GM12878 (cell line): ENCODE results near the gene KMT2B. TPM values are rescaled to one million over a fixed set of nuclear protein-coding genes. Genes with fewer than 3 reads are reported as not detected.

Source experiments
- ASH2L ChIP-seq: fragments of 300-600, 200-600 bp; sonication (generic); IDR thresholded peaks from 2 replicates; pipeline ENCODE4 v1.6.1; 2017; ENCODE audit warnings: low read depth, mild to moderate bottlenecking, borderline replicate concordance
- BACH1 ChIP-seq: fragments of 450-650 bp; IDR thresholded peaks from 2 replicates; pipeline ENCODE4 v1.6.1; 2017; ENCODE audit warnings: mild to moderate bottlenecking, borderline replicate concordance
- CBX5 ChIP-seq: sonication (generic); IDR thresholded peaks from 2 replicates; pipeline ENCODE4 v1.6.1; 2016; ENCODE audit warnings: low read depth, moderate library complexity, mild to moderate bottlenecking, inconsistent platforms
- CREM ChIP-seq: IDR thresholded peaks from 2 replicates; pipeline ENCODE4 v1.6.1; 2014; ENCODE audit warnings: antibody characterized with exemption, low read depth
- CTCF ChIP-seq, 3 experiments: IDR thresholded peaks in 2 of 3; conservative IDR thresholded peaks in 1 of 3; 2 replicates each; pipeline ENCODE4 v1.5.1; 2011; ENCODE audit warnings: low read depth in 3 of 3, low read length in 3 of 3, mild to moderate bottlenecking in 3 of 3, control low read depth in 2 of 3, moderate library complexity in 2 of 3, inconsistent platforms in 1 of 3, mixed read lengths in 1 of 3; ENCODE audit not compliant: control insufficient read depth in 2 of 3, insufficient read depth in 1 of 3; ENCODE audit errors: extremely low read depth in 1 of 3
- EP300 ChIP-seq, 2 experiments: fragments of 150-350 bp in 1 of 2; IDR thresholded peaks; 2 replicates each; pipeline ENCODE4 v1.6.1; 2011 to 2012; ENCODE audit warnings: low read depth in 2 of 2, low read length in 2 of 2, borderline replicate concordance in 1 of 2, improper control_type of control experiment in 1 of 2, inconsistent platforms in 1 of 2; ENCODE audit not compliant: control insufficient read depth in 1 of 2
- FOS ChIP-seq: IDR thresholded peaks from 3 replicates; pipeline ENCODE4 v1.6.1; 2011; ENCODE audit warnings: borderline replicate concordance; ENCODE audit not compliant: insufficient read length; ENCODE audit errors: extremely low read depth
- FOXK2 ChIP-seq: fragments of 450-650 bp; IDR thresholded peaks from 2 replicates; pipeline ENCODE4 v1.6.1; 2017; ENCODE audit warnings: mild to moderate bottlenecking, moderate library complexity
- HDAC2 ChIP-seq: fragments of 200-600 bp; sonication (generic); IDR thresholded peaks from 2 replicates; pipeline ENCODE4 v1.6.1; 2017
- MTA3 ChIP-seq: IDR thresholded peaks from 2 replicates; pipeline ENCODE4 v1.6.1; 2012; ENCODE audit warnings: low read length, inconsistent platforms, borderline replicate concordance
- NBN ChIP-seq: fragments of 450-650 bp; IDR thresholded peaks from 2 replicates; pipeline ENCODE4 v1.6.1; 2016
- NKRF ChIP-seq: fragments of 450-650 bp; conservative IDR thresholded peaks from 2 replicates; pipeline ENCODE4 v1.6.1; 2017; ENCODE audit warnings: mild to moderate bottlenecking, moderate library complexity
- NR2C1 ChIP-seq: fragments of 450-650 bp; IDR thresholded peaks from 2 replicates; pipeline ENCODE4 v1.6.1; 2017; ENCODE audit warnings: antibody characterized with exemption, mild to moderate bottlenecking, moderate library complexity
- PAX8 ChIP-seq: fragments of 450-650 bp; IDR thresholded peaks from 2 replicates; pipeline ENCODE4 v1.6.1; 2017; ENCODE audit warnings: mild to moderate bottlenecking, moderate library complexity
- POLR2AphosphoS5 ChIP-seq: IDR thresholded peaks from 2 replicates; pipeline ENCODE4 v1.6.1; 2011; ENCODE audit warnings: mild to moderate bottlenecking, low read length, inconsistent platforms
- RFX5 ChIP-seq: IDR thresholded peaks from 2 replicates; pipeline ENCODE4 v1.6.1; 2011; ENCODE audit warnings: low read depth, low read length, improper control_type of control experiment
- SUZ12 ChIP-seq: fragments of 200-600 bp; sonication (generic); IDR thresholded peaks from one replicate; pipeline ENCODE4 v1.6.1; 2018; ENCODE audit warnings: antibody characterized with exemption, mild to moderate bottlenecking; ENCODE audit not compliant: unreplicated experiment
- ZBED1 ChIP-seq: IDR thresholded peaks from 2 replicates; pipeline ENCODE4 v1.6.1; 2016; ENCODE audit warnings: borderline replicate concordance
- polyA plus RNA-seq, 11 experiments: library from polyadenylated mRNA; depleted of rRNA in 4 of 11; unstranded in 6 of 11; stranded (reverse) in 5 of 11; fragments of >200 nt; fragmentation: Nextera tagmentation in 4 of 11; fragmentation: Illumina TruSeq in 1 of 11; extraction: Ambion mirVana in 4 of 11; extraction: Trizol in 1 of 11; gene quantifications; 1 replicate in 1 of 11; 2 replicates in 10 of 11; pipeline versions ENCODE4 v1.2.1 to v1.2.3, GENCODE V29; 2011 to 2016; ENCODE audit warnings: inconsistent platforms in 2 of 11, missing spikeins in 2 of 11, low read depth in 1 of 11
- total RNA-seq, 4 experiments: library from RNA; depleted of rRNA in 3 of 4; stranded (reverse); fragments of >200 nt in 3 of 4; fragmentation: Illumina TruSeq in 1 of 4; extraction: Trizol in 1 of 4; gene quantifications; 2 replicates each; pipeline versions ENCODE4 v1.2.1 to v1.2.3, GENCODE V29; 2013 to 2021
- TF ChIP-seq, protein P1 (sequence below): fragments of 450-650 bp; IDR thresholded peaks from 2 replicates; pipeline ENCODE4 v1.6.1; 2018; ENCODE audit warnings: mild to moderate bottlenecking, low read depth, moderate library complexity; ENCODE audit not compliant: partially characterized antibody
- TF ChIP-seq, protein P2 (sequence below): fragments of 150-350 bp; IDR thresholded peaks from 2 replicates; pipeline ENCODE4 v1.6.1; 2016; ENCODE audit warnings: low read depth, low read length

The KMT2B gene
- total and polyA plus RNA-seq, 10 of the 15 experiments (the other 5 are each of a cell fraction or from before 2014, with no cell fraction given) = 0.71 to 35.6 (median 6.0) TPM

GRCh38 chr19:35744430-35745327 is 26.9 kb downstream of the KMT2B start (continued):
- TF ChIP-seq, protein P1, sequence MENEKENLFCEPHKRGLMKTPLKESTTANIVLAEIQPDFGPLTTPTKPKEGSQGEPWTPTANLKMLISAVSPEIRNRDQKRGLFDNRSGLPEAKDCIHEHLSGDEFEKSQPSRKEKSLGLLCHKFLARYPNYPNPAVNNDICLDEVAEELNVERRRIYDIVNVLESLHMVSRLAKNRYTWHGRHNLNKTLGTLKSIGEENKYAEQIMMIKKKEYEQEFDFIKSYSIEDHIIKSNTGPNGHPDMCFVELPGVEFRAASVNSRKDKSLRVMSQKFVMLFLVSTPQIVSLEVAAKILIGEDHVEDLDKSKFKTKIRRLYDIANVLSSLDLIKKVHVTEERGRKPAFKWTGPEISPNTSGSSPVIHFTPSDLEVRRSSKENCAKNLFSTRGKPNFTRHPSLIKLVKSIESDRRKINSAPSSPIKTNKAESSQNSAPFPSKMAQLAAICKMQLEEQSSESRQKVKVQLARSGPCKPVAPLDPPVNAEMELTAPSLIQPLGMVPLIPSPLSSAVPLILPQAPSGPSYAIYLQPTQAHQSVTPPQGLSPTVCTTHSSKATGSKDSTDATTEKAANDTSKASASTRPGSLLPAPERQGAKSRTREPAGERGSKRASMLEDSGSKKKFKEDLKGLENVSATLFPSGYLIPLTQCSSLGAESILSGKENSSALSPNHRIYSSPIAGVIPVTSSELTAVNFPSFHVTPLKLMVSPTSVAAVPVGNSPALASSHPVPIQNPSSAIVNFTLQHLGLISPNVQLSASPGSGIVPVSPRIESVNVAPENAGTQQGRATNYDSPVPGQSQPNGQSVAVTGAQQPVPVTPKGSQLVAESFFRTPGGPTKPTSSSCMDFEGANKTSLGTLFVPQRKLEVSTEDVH = peak; percentile 98
- TF ChIP-seq CBX5 (no peak), NR2C1 (no peak), NBN (peak; percentile 38), MTA3 (no peak), FOXK2 (no peak), PAX8 (no peak), SUZ12 (no peak), CREM (no peak), HDAC2 (no peak), RFX5 (0 out of 2 replicates have a peak, but pooled peaks have one; percentile 21), FOS (no peak), BACH1 (no peak), ASH2L (no peak), CTCF (IDR thresholded peaks at IDR 0.05 in 2 of 3, conservative IDR thresholded peaks at IDR 0.05 in 1 of 3; ENCODE audit: control insufficient read depth in 2 of 3, extremely low read depth in 1 of 3, insufficient read depth in 1 of 3, low read depth in 3 of 3, low read length in 3 of 3) (peak; percentile 13 to 38 (median 24); a peak in 3 of 6 replicates), ZBED1 (no peak), POLR2AphosphoS5 (peak; percentile 81), EP300 (IDR thresholded peaks at IDR 0.05; ENCODE audit: borderline replicate concordance in 1 of 2, control insufficient read depth in 1 of 2, low read depth in 2 of 2, low read length in 2 of 2) (no peak), NKRF (peak; percentile 27; the same call in 1 of the 2 replicates)
- TF ChIP-seq, protein P2, sequence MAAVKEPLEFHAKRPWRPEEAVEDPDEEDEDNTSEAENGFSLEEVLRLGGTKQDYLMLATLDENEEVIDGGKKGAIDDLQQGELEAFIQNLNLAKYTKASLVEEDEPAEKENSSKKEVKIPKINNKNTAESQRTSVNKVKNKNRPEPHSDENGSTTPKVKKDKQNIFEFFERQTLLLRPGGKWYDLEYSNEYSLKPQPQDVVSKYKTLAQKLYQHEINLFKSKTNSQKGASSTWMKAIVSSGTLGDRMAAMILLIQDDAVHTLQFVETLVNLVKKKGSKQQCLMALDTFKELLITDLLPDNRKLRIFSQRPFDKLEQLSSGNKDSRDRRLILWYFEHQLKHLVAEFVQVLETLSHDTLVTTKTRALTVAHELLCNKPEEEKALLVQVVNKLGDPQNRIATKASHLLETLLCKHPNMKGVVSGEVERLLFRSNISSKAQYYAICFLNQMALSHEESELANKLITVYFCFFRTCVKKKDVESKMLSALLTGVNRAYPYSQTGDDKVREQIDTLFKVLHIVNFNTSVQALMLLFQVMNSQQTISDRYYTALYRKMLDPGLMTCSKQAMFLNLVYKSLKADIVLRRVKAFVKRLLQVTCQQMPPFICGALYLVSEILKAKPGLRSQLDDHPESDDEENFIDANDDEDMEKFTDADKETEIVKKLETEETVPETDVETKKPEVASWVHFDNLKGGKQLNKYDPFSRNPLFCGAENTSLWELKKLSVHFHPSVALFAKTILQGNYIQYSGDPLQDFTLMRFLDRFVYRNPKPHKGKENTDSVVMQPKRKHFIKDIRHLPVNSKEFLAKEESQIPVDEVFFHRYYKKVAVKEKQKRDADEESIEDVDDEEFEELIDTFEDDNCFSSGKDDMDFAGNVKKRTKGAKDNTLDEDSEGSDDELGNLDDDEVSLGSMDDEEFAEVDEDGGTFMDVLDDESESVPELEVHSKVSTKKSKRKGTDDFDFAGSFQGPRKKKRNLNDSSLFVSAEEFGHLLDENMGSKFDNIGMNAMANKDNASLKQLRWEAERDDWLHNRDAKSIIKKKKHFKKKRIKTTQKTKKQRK = no peak
